ENCODE measurements around the gene ACAP3.

The ACAP3 gene

GRCh38 chr1:1307923-1308755 is at the start of gene ACAP3, which contains the start of gene PUSL1:
Gene ACAP3 (minus strand): TSS chr1:1307930. CDS start chr1:1307815, 115 bp downstream.
Gene PUSL1 (plus strand): TSS chr1:1308597. CDS start chr1:1308644, 47 bp downstream.
- in situ Hi-C loops (cut with MboI; ENCODE audit: low sequenced_read_pairs): no loop called here

DNA sequence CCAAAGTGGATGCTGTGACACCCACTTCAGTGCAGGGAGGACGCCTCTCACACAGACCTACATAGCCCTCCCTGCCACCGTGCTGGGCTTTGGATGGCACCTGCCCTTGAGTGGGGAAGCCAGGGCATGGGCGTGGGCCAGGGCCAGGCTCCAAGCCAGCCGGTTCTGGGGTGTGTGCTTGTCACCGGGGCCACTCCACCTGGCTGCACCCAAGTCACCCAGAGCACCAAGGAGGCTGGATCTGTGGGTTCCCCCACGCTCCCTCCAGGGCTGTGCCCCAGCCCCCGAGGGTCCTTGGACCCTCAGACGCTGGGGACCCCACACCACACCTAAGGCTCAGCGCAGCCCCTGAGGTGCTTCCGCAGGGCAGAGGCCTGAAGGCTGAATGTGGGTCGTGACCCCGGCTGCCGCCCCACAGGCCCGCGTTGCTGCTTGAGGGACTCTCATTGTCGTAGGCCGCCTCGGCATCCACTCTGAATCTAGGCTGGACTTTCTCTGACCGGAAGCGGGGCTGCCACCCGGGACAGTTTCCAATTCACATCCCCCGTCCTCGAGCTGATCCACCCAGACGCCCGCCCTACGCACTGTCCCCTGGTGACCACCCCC is 49.2 kb upstream of the ACAP3 start:
- in situ Hi-C loops (cut with MboI; ENCODE audit: low sequenced_read_pairs): no loop called here

DNA sequence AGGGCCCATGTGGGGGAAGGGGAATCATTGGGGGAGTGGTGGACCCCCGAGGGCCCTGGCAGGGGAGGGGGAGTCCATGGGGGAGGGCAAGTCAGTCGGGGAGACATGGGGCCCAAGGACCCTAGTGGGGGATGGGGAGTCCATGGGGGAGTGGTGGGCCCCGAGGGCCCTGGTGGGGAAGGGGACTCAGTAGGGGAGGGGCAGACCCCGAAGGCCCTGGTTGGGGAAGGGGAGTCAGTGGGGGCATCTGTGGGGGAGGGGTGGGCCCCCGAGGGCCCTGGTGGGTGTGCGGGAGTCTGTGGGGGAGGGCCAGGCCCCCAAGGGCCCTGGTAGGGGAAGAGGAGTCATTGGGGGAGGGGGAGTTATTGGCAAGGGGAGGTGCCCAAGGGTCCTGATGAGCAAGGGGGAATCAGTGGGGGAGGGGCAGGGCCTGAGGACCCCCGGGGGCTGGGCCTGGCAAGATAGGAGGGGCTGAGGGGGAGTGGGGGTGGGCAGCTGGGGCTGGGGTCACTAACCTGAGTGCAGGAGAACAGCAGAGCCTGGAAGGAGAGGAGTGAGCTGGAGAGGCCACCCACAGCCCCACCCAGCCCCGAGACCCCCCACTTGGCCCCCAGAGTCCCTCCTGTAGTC is 48.6 kb upstream of the ACAP3 start:
- in situ Hi-C loops (cut with MboI; ENCODE audit: low sequenced_read_pairs): no loop called here

- in situ Hi-C loops (cut with MboI; ENCODE audit: low sequenced_read_pairs): no loop called here
These were observed 47.7 kb upstream of the ACAP3 start for GRCh38 chr1:1355416-1355815.

DNA sequence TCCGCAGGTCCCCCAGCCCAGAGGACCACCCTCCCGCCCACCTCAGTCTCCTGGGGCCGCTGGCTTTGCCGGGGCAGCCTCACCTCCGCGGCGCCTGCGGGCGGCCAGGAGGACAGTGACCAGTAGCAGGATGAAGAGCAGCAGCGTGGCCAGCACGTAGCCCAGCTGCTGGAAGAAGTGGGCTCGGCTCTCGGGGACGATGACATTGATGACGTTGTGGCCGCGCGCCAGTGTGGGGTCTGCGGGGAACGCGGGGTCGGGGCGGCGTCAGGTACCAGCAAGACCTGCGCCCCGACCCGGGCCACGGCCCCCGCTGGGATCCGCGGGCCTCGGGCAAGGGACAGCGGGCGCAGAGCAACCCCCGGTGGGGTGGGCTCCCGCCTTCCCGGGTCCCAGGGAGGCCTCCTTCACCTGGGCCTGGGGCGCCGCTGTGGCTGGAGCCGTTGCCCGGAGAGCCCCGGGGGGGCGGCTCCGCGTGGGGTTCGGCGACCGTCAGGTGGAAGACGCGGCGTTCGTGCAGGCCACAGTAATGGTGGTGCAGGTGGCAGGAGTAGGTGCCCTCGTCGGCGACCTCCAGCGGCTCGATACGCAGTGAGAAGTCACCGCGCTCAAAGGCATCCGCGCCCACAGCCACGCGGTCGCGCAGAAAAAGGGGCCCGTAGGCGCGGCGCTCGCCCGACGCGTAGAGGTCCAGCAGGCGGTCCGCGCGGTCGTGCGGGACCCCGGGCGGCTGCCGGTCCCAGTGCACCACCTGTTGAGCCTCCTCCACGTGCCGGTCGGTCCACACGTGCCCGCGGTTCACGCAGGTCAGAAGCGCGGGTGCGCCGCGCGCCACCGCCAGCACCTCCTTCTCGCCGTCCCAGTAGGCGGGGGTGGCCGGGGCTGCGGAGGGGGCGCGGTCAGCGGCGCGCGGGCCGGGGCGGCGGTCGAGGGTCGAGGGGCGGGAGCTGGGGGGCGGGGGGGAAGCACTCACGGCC is 46.8 kb upstream of the ACAP3 start:
- in situ Hi-C loops (cut with MboI; ENCODE audit: low sequenced_read_pairs): no loop called here

GRCh38 chr1:1353389-1354151 is 45.8 kb upstream of the ACAP3 start:
- in situ Hi-C loops (cut with MboI; ENCODE audit: low sequenced_read_pairs): no loop called here

DNA sequence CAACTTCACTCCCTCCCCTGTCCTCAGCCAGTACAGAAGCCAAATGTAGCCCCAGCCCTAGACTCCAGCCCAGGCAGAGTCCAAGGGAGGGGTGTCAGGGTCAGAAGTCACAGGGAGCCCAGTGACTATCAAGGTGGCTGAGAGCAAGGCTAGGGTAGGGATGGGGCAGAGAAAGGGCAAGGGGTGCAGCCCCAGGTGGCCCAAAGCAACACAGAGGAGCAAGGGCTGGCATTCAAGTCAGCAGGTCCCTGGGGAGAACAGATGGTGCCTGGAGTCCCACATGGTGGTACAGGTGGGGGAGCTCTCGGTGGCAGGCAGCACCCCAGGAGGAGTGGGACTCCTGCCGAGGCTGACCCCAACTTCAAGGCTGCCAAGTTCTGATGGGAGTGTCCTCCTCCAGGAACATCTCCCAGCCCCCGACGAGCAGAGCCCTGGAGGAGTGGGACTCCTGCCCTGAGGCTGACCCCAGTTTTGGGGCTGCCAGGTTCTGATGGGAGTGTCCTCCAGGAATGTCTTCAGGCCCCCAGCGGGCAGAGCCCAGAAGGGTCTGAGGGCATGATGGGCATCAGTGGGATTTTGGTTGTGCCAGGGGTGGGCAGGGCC is 45.2 kb upstream of the ACAP3 start:
- in situ Hi-C loops (cut with MboI; ENCODE audit: low sequenced_read_pairs): no loop called here

- in situ Hi-C loops (cut with MboI; ENCODE audit: low sequenced_read_pairs): no loop called here
These were observed 44.0 kb upstream of the ACAP3 start for GRCh38 chr1:1351511-1352427.

GRCh38 chr1:1349256-1350012 is 41.7 kb upstream of the ACAP3 start, which contains the start of gene DVL1:
Gene DVL1 (minus strand): TSS chr1:1349418. CDS start chr1:1349065, 353 bp downstream.
- in situ Hi-C loops (cut with MboI; ENCODE audit: low sequenced_read_pairs): no loop called here

GRCh38 chr1:1348420-1349255 is 40.9 kb upstream of the ACAP3 start:
- in situ Hi-C loops (cut with MboI; ENCODE audit: low sequenced_read_pairs): no loop called here

- in situ Hi-C loops (cut with MboI; ENCODE audit: low sequenced_read_pairs): no loop called here
These were observed 40.1 kb upstream of the ACAP3 start for GRCh38 chr1:1347663-1348419.

- in situ Hi-C loops (cut with MboI; ENCODE audit: low sequenced_read_pairs): no loop called here
These were observed 39.4 kb upstream of the ACAP3 start for GRCh38 chr1:1347026-1347595.

GRCh38 chr1:1346501-1346890 is 38.8 kb upstream of the ACAP3 start:
- in situ Hi-C loops (cut with MboI; ENCODE audit: low sequenced_read_pairs): no loop called here

- in situ Hi-C loops (cut with MboI; ENCODE audit: low sequenced_read_pairs): no loop called here
These were observed 38.2 kb upstream of the ACAP3 start for GRCh38 chr1:1345860-1346500.

DNA sequence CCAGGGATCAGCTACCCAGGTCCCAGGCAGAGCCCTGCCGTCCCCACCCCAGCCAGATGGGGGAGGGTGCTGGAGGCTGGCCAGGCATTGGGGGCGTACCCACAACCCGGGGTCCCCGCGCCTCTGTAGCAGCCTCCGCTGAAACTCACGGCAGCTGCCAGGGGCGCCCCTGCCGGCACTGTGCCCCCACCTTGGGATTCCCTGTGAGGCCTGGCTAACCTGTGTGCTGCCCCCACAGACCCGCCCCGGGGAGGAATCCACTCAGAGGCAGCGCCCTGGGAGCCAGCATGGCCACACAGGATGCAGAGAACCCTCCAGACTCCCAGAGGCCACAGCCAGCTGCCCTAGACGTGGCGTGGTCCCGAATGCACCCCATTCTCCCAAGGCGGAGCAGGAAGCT is 37.7 kb upstream of the ACAP3 start:
- in situ Hi-C loops (cut with MboI; ENCODE audit: low sequenced_read_pairs): no loop called here
